ENCODE data around the gene TMPRSS3.

TMPRSS3 gene

GRCh38 chr21:42418886-42419285 is 23.0 kb upstream of the TMPRSS3 start:
- ChIA-PET POLR2A (no interaction called here), CTCF (no interaction called here)
- no peak for DNase-seq (ENCODE audit: extremely low spot score)
- TF ChIP-seq, protein P1, sequence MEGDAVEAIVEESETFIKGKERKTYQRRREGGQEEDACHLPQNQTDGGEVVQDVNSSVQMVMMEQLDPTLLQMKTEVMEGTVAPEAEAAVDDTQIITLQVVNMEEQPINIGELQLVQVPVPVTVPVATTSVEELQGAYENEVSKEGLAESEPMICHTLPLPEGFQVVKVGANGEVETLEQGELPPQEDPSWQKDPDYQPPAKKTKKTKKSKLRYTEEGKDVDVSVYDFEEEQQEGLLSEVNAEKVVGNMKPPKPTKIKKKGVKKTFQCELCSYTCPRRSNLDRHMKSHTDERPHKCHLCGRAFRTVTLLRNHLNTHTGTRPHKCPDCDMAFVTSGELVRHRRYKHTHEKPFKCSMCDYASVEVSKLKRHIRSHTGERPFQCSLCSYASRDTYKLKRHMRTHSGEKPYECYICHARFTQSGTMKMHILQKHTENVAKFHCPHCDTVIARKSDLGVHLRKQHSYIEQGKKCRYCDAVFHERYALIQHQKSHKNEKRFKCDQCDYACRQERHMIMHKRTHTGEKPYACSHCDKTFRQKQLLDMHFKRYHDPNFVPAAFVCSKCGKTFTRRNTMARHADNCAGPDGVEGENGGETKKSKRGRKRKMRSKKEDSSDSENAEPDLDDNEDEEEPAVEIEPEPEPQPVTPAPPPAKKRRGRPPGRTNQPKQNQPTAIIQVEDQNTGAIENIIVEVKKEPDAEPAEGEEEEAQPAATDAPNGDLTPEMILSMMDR (IDR thresholded peaks at IDR 0.05; ENCODE audit: control extremely low read depth, extremely low read depth, low read depth, missing control alignments): no peak

GRCh38 chr21:42417533-42417932 is 21.7 kb upstream of the TMPRSS3 start:
- POLR2A ChIA-PET: no interaction called here
- TF ChIP-seq, protein P1 (IDR thresholded peaks at IDR 0.05; ENCODE audit: control extremely low read depth, extremely low read depth, low read depth, missing control alignments): no peak
- no peak for DNase-seq (ENCODE audit: extremely low spot score)
- CTCF ChIA-PET: no interaction called here

- ChIA-PET CTCF (interaction anchor here (1.0 to 1.6 kb wide), 3 partner anchors 11 to 33 kb away, joined by 3 to 10 read pairs (median 3); no protein-coding TSS in a partner anchor), POLR2A (interaction anchor here (1.1 kb wide), 1 partner anchor 9 kb away, joined by 4 read pairs; no protein-coding TSS in a partner anchor)
- peak; percentile 90 for DNase-seq (ENCODE audit: extremely low spot score)
- TF ChIP-seq, protein P1 (IDR thresholded peaks at IDR 0.05; ENCODE audit: control extremely low read depth, extremely low read depth, low read depth, missing control alignments): no peak
Measured at GRCh38 chr21:42414928-42415769, 19.3 kb upstream of the TMPRSS3 start.

- CTCF ChIA-PET: interaction anchor here (1.0 kb wide), 1 partner anchor 11 kb away, joined by 3 read pairs; no protein-coding TSS in a partner anchor
- POLR2A ChIA-PET: no interaction called here
- no peak for DNase-seq (ENCODE audit: extremely low spot score)
- TF ChIP-seq, protein P1 (IDR thresholded peaks at IDR 0.05; ENCODE audit: control extremely low read depth, extremely low read depth, low read depth, missing control alignments): no peak
Measured at GRCh38 chr21:42414553-42414927, 18.7 kb upstream of the TMPRSS3 start.

DNA sequence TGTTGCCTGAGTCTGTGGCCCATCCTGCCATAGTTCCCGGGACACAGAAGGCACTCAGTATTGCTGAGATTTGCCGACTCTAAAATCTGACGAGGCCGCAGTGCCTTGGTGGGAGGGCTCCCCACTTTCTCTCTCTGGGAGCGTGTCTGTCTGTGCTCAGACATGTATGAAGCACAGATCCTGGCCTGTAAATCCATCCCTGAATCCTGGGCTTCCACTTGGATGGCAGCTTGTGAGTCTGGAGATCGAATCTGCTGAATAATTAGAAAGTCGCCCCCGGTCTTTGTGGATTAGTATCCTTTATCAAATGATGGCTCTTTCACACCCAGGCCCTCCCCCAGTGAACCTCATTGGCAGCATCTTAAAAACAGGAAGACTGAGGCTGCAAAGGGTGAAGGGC is 18.2 kb upstream of the TMPRSS3 start:
- DNase-seq (ENCODE audit: extremely low spot score): no peak
- CTCF ChIA-PET: interaction anchor here (1.0 to 1.6 kb wide), 4 partner anchors 10 to 104 kb away, joined by 3 to 5 read pairs (median 4); partner anchors contain the start of gene UBASH3A
- POLR2A ChIA-PET: no interaction called here
- TF ChIP-seq, protein P1 (IDR thresholded peaks at IDR 0.05; ENCODE audit: control extremely low read depth, extremely low read depth, low read depth, missing control alignments): no peak

DNA sequence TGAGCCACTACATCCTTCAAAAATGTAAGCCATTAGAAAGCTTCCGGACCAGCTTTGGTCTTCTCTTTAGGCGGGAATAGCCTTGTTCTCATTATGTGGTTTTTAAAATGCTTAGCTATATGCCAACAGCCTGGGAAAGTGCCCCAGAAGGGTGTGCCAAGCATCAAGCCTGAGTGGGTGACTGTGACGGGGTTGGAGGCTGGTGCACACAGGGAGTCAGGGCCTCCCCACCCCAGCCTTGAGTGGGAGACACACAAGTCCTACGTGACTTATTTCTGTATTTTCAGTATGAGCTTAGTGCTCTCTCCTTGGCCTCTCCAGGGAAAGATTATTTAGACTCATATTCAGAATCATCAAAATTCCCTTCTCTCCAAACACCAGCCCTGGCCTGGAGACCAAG is 17.6 kb upstream of the TMPRSS3 start:
- CTCF ChIA-PET: interaction anchor here (1.0 to 1.6 kb wide), 4 partner anchors 9 to 103 kb away, joined by 3 to 5 read pairs (median 4); partner anchors contain the start of gene UBASH3A
- POLR2A ChIA-PET: no interaction called here
- DNase-seq (ENCODE audit: extremely low spot score): no peak
- TF ChIP-seq, protein P1 (IDR thresholded peaks at IDR 0.05; ENCODE audit: control extremely low read depth, extremely low read depth, low read depth, missing control alignments): no peak

All from GM10248 (cell line).